PC-9 (cell line): ENCODE results near the gene GALK1. TPM values are rescaled to one million over a fixed set of nuclear protein-coding genes. Genes with fewer than 3 reads are reported as not detected.

Experiments
- BruUV-seq: library from RNA; stranded (reverse); fragments of 400-500 nt; replicated peaks from 2 replicates; lab custom pipeline; 2021; lab: Mats Ljungman, UMichigan
- CTCF ChIA-PET: fragments of 300-600 bp; sonication (Branson Sonifier 250); formaldehyde crosslinking; loops from one replicate; lab custom pipeline; 2022; ENCODE audit warnings: antibody characterized with exemption; lab: Charles Lee
- POLR2A ChIA-PET: fragments of 300-600 bp; sonication (Branson Sonifier 250); formaldehyde crosslinking; loops from one replicate; lab custom pipeline; 2022; ENCODE audit warnings: antibody characterized with exemption; ENCODE audit not compliant: unreplicated experiment; lab: Charles Lee
- DNase-seq, 2 experiments: peaks; one replicate each; pipeline versions ENCODE4 v3.0.0 to v3.0.0-alpha.2; 2015 to 2022; ENCODE audit warnings: mixed read lengths in 1 of 2
- H2AFZ ChIP-seq: fragments of 200-600 bp; sonication (generic); 2 replicates; pipeline ENCODE4 v1.8.1; 2017; ENCODE audit warnings: antibody characterized with exemption
- H3F3A ChIP-seq: fragments of 200-600 bp; sonication (generic); 2 replicates; pipeline ENCODE4 v1.8.1; 2017; ENCODE audit warnings: antibody characterized with exemption, mild to moderate bottlenecking, low read depth; ENCODE audit not compliant: insufficient read depth
- H3K27ac ChIP-seq: fragments of 200-600 bp; sonication (generic); 2 replicates; pipeline ENCODE4 v1.6.1; 2016; ENCODE audit warnings: mixed run types
- H3K27me3 ChIP-seq: fragments of 200-600 bp; sonication (generic); 2 replicates; pipeline ENCODE4 v1.6.1; 2016; ENCODE audit warnings: low read depth, mixed run types; ENCODE audit not compliant: insufficient read depth
- H3K36me3 ChIP-seq: fragments of 200-600 bp; sonication (generic); 2 replicates; pipeline ENCODE4 v1.6.1; 2016; ENCODE audit warnings: low read depth, mixed run types
- H3K4me1 ChIP-seq: fragments of 200-600 bp; sonication (generic); replicated peaks from 2 replicates; pipeline ENCODE4 v1.6.1; 2016; ENCODE audit warnings: mixed run types; ENCODE audit not compliant: insufficient read depth
- H3K4me2 ChIP-seq: fragments of 200-600 bp; sonication (generic); 2 replicates; pipeline ENCODE4 v1.6.1; 2017; ENCODE audit warnings: mixed run types
- H3K4me3 ChIP-seq: fragments of 200-600 bp; sonication (generic); 2 replicates; pipeline ENCODE4 v1.6.1; 2016; ENCODE audit warnings: mixed run types
- H3K79me2 ChIP-seq: fragments of 200-600 bp; sonication (generic); 2 replicates; pipeline ENCODE4 v1.6.1; 2017; ENCODE audit warnings: low read depth, mixed run types
- H3K9me2 ChIP-seq: fragments of 200-600 bp; sonication (generic); 2 replicates; pipeline ENCODE4 v1.8.1; 2017; ENCODE audit warnings: mild to moderate bottlenecking; ENCODE audit not compliant: insufficient read depth
- H3K9me3 ChIP-seq: fragments of 200-600 bp; sonication (generic); 2 replicates; pipeline ENCODE4 v1.8.1; 2016; ENCODE audit warnings: low read depth; ENCODE audit not compliant: insufficient read depth
- H4K20me1 ChIP-seq: fragments of 200-600 bp; sonication (generic); 2 replicates; pipeline ENCODE4 v1.8.1; 2017; ENCODE audit not compliant: insufficient read depth
- EZH2 ChIP-seq: fragments of 200-600 bp; sonication (generic); IDR thresholded peaks from 2 replicates; pipeline ENCODE4 v1.8.0; 2017; ENCODE audit warnings: antibody characterized with exemption, low read depth
- intact Hi-C: fragments of 100-400 bp; cut with micrococcal nuclease; formaldehyde crosslinking; loops from one replicate; pipeline ENCODE4 v1.10.0; 2022; ENCODE audit not compliant: unreplicated experiment
- total RNA-seq: library from RNA; stranded (reverse); gene quantifications from 2 replicates; pipeline ENCODE4 v1.2.3, GENCODE V29; 2021
- TF ChIP-seq, protein P1 (sequence below): fragments of 200-600 bp; sonication (generic); conservative IDR thresholded peaks from 2 replicates; pipeline ENCODE4 v1.6.1; 2017; ENCODE audit warnings: mixed run types, antibody characterized with exemption, mild to moderate bottlenecking, moderate library complexity

GALK1 gene
- total RNA-seq, 1 experiment from 2014 or later = 12.8 TPM

DNA sequence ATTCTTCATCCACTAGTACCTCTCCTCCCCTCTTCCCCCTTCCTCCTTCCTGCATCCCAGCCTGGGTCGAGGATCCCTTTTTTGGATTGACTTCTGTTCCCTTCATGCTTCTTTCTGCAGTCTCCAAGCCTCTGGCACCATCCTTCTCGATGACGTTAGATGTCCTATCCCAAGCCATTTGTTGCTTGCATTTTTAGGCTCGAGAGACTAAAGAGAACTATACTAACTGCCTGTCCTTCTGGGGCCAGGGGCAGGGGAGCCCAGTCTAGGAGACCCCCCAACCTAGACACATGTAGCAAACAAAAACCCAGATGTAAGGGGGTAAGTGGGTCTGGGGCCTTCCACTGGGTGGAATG, 43.5 kb upstream of the GALK1 start:
- Histone ChIP-seq H3K27ac (no peak overlapping the region), H3F3A (peaks cover 4% of the 10 kb centered on the region; the same call in 1 of the 2 replicates), H3K36me3 (no peaks in the 10 kb centered on the region), H3K79me2 (no peaks in the 10 kb centered on the region), H3K9me3 (no peaks in the 10 kb centered on the region), H3K4me1 (no peaks in the 10 kb centered on the region), H3K4me3 (no peak overlapping the region), H3K4me2 (no peak overlapping the region), H3K27me3 (no peaks in the 10 kb centered on the region), H4K20me1 (0 out of 2 replicates have a peak, but pooled peaks cover 6% of the 10 kb centered on the region), H3K9me2 (no peaks in the 10 kb centered on the region), H2AFZ (no peak overlapping the region)
- DNase-seq = no peak
- intact Hi-C loops = no loop called here
- CTCF ChIA-PET = no interaction called here
- BruUV-seq = no TSS peak
- POLR2A ChIA-PET = no interaction called here
- TF ChIP-seq, protein P1, sequence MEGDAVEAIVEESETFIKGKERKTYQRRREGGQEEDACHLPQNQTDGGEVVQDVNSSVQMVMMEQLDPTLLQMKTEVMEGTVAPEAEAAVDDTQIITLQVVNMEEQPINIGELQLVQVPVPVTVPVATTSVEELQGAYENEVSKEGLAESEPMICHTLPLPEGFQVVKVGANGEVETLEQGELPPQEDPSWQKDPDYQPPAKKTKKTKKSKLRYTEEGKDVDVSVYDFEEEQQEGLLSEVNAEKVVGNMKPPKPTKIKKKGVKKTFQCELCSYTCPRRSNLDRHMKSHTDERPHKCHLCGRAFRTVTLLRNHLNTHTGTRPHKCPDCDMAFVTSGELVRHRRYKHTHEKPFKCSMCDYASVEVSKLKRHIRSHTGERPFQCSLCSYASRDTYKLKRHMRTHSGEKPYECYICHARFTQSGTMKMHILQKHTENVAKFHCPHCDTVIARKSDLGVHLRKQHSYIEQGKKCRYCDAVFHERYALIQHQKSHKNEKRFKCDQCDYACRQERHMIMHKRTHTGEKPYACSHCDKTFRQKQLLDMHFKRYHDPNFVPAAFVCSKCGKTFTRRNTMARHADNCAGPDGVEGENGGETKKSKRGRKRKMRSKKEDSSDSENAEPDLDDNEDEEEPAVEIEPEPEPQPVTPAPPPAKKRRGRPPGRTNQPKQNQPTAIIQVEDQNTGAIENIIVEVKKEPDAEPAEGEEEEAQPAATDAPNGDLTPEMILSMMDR = no peak
- TF ChIP-seq EZH2 = no peak

- Histone ChIP-seq H3K9me3 (no peaks in the 10 kb centered on the region), H3K27me3 (no peaks in the 10 kb centered on the region), H3K4me2 (no peak overlapping the region), H3K4me3 (no peak overlapping the region), H3K9me2 (no peaks in the 10 kb centered on the region), H3K79me2 (no peaks in the 10 kb centered on the region), H2AFZ (no peak overlapping the region), H3K36me3 (no peaks in the 10 kb centered on the region), H4K20me1 (0 out of 2 replicates have a peak, but pooled peaks cover 6% of the 10 kb centered on the region), H3K27ac (no peak overlapping the region), H3F3A (peaks cover 4% of the 10 kb centered on the region; the same call in 1 of the 2 replicates), H3K4me1 (no peaks in the 10 kb centered on the region)
- TF ChIP-seq, protein P1 = no peak
- no TSS peak for BruUV-seq
- DNase-seq = no peak
- intact Hi-C loops = no loop called here
- CTCF ChIA-PET = no interaction called here
- POLR2A ChIA-PET = no interaction called here
Observed at GRCh38 chr17:75807861-75808260, 42.9 kb upstream of the GALK1 start.

DNA sequence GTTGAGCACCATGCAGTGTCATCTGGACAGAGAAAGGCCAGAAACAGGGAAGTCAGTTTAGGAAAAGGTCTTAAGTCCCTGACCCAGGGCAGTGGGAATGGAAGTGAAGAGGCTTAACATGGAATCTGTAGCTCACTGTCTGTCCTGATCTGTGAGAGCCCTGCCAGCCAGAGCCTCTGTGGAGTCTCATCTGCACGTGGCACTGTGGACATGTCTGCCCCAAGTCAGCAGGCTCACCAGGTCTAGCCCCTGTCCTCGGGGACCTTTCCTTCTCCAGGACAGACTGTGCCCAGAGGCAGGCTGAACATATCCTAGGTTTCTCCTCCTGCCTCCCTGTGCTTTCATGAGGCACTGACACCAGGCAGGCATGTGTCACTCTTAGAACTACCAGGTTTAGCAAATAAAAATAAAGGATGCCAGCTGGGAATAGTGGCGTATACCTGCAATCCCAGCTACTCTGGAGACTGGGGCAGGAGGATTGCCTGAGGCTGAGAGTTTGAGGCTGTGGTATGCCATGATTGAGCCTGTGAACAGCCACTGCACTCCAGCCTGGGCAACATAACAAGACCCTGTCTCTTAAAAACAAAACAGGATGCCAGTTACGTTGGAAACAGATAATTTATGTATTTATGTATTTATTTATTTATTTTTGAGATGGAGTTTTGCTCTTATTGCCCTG, 42.0 kb upstream of the GALK1 start:
- H3K36me3 ChIP-seq = no peaks in the 10 kb centered on the region
- ChIA-PET CTCF (interaction anchor here (0.5 kb wide), 1 partner anchor 516 kb away, joined by 3 read pairs; no protein-coding TSS in a partner anchor), POLR2A (no interaction called here)
- no peaks in the 10 kb centered on the region for H3K79me2 ChIP-seq
- H4K20me1 ChIP-seq = 0 out of 2 replicates have a peak, but pooled peaks cover 6% of the 10 kb centered on the region
- BruUV-seq = no TSS peak
- no peak for DNase-seq
- H3K9me2 ChIP-seq = no peaks in the 10 kb centered on the region
- H3K4me1 ChIP-seq = no peaks in the 10 kb centered on the region
- no peak overlapping the region for H3K27ac ChIP-seq
- H3K27me3 ChIP-seq = no peaks in the 10 kb centered on the region
- H3K4me2 ChIP-seq = no peak overlapping the region
- intact Hi-C loops = no loop called here
- TF ChIP-seq, protein P1 = no peak
- no peak for TF ChIP-seq EZH2
- no peaks in the 10 kb centered on the region for H3K9me3 ChIP-seq
- H3F3A ChIP-seq = peaks cover 4% of the 10 kb centered on the region; the same call in 1 of the 2 replicates
- H3K4me3 ChIP-seq = no peak overlapping the region
- no peak overlapping the region for H2AFZ ChIP-seq
